CD4-positive, alpha-beta T cell treated with Interleukin-4 for 1 hour (primary cell): Measurements from ENCODE around the gene ZNF329.
"Not testable (repeated sequence)": the region's sequence is repeated elsewhere in the genome, so short reads cannot be mapped to it uniquely, and the experiment has no call there.

Experiments used
- DNase-seq, 2 donors: peaks; one replicate each; pipeline ENCODE4 v3.0.0-alpha.2; 2020 to 2022

Gene ZNF329

GRCh38 chr19:58150328-58150921 is at the start of gene ZNF329:
TSS of gene ZNF329 (minus strand) at chr19:58150789. CDS start at chr19:58129503, 21,286 bp downstream.
- peak; percentile 90 to 93 for DNase-seq

GRCh38 chr19:58196901-58197616 is 46.5 kb upstream of the ZNF329 start:
- DNase-seq = peak in 1 of 2 donors; percentile 25

GRCh38 chr19:58183817-58184215 is 33.2 kb upstream of the ZNF329 start:
- no peak for DNase-seq

GRCh38 chr19:58182989-58183816 is 32.6 kb upstream of the ZNF329 start, which contains the start of gene ZNF274:
TSS of gene ZNF274 (plus strand) at chr19:58183061. CDS start at chr19:58183966, 905 bp downstream.
- DNase-seq = peak; percentile 94

- peak in 1 of 2 donors; percentile 94 for DNase-seq
These were observed 32.0 kb upstream of the ZNF329 start for GRCh38 chr19:58182577-58182988.

GRCh38 chr19:58181902-58182576 is 31.4 kb upstream of the ZNF329 start:
- DNase-seq = peak; percentile 61 to 69

GRCh38 chr19:58170860-58171259 is 20.3 kb upstream of the ZNF329 start:
- DNase-seq = no peak

GRCh38 chr19:58166708-58167280 is 16.2 kb upstream of the ZNF329 start:
- no peak for DNase-seq

GRCh38 chr19:58166268-58166667 is 15.7 kb upstream of the ZNF329 start:
- no peak for DNase-seq

DNA sequence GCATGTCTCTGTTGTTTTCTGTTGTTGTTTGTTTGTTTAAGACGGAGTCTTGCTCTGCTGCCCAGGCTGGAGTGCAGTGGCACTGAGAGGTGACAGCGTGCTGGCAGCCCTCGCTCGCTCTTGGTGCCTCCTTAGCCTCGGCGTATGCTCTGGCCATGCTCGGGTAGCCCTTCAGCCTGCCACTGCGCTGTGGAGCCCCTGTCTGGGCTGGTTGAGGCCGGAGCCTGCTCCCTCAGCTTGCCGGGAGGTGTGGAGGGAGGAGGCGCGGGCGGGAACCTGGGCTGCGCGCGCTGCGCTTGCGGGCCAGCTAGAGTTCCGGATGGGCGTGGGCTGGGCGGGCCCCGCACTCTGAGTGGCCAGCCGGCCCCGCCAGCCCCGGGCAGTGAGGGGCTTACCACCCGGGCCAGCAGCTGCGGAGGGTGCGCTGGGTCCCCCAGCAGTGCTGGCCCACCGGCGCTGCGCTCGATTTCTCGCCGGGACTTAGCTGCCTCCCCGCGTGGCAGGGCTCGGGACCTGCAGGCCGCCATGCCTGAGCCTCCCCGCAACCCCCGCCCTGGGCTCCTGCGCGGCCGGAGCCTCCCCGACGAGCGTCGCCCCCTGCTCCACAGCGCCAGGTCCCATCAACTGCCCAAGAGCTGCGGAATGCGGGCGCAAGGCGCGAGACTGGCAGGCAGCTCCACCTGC is 6.6 kb upstream of the ZNF329 start:
- DNase-seq = no peak

DNA sequence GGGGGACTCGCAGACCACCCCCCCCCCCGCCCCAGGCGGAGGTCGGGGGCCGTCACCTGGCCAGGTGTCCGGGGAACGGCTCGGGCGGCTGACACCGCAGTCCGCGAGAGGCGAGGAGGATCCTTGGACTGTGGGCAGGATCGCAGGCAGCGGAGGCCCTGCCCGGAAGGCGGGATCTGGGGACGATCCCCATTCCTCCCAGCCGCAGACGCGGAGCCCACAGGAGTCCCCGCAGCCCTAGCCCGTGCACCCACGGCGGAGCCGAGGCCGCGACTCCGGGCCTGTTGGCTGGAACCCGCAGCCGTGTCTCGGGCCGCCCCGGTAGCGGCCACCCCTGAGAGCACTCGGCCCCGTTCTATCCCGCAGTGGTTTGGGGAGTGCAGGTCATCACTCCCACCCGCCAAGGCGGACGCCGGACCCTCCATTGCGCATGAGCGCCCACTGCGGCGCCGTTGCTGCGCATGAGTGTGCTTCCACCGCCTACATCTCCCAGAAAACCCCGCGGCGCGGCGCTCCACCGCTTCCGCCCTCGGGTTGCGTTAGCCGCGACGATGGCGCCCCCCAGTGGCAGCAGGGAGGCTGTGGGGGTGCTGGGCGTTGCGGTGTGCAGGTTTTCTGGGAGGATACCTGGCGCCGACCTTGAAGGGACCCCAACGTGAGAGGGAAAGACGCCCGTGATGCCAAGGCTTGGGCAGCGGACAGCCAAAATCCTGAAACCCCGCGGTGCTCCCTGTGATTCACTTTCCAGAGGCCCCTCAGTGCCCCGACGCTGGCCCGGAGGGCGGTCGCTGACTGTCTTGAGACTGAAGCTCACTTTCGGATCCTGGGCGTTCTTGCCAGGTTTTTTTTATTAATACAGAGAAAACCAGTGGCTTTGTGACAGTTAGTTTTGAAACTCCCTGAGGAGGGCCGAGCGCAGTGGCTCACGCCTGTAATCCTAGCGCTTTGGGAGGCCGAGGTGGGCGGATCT is 4.4 kb upstream of the ZNF329 start:
- peak; percentile 93 to 96 for DNase-seq

DNA sequence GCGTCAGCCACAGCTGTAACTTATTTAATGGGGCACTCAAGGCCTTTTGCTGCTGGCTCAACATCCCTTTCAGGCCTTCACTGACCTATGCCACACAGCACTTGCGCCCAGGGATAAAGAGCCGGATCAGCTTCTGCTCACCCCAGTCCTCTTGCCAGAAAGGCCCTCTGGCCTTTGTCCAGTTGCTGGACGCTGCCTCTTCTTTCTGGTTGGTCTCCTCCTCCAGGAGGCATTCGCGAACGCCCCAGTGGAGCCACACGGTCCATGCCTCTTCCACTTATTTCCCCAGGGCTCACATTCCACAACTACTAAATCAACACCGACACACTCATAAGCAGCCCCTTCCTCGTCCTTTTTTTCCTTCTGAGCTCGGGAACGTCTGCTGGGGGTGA is 3.7 kb upstream of the ZNF329 start:
- no peak for DNase-seq

DNA sequence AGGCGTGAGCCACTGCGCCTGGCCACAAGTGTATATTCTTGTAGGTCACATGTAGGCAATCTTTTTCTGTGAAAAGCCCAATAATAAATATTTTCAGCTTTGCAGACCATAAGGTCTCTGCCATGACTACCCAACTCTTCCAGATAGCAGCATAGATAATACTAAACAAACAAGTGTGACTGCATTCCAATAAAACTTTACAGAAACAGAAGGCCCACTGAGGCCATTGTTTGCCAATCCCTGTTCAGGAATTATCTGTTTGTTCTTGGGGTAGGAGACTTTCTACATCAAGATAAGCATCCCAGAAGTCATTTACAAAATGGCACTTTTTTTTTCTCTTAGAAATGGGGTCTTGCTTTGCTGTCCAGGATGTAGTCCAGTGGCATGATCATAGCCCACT is 2.8 kb upstream of the ZNF329 start:
- DNase-seq = no peak

DNA sequence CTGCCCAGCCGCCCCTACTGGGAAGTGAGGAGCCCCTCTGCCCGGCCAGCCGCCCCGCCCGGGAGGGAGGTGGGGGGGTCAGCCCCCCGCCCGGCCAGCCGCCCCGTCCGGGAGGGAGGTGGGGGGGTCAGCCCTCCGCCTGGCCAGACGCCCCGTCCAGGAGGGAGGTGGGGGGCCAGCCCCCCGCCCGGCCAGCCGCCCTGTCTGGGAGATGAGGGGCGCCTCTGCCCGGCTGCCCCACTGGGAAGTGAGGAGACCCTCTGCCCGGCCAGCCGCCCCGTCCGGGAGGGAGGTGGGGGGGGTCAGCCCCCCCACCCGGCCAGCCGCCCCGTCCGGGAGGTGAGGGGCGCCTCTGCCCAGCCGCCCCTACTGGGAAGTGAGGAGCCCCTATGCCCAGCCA is 3.1 kb downstream of the ZNF329 start:
- not testable (repeated sequence) for DNase-seq

DNA sequence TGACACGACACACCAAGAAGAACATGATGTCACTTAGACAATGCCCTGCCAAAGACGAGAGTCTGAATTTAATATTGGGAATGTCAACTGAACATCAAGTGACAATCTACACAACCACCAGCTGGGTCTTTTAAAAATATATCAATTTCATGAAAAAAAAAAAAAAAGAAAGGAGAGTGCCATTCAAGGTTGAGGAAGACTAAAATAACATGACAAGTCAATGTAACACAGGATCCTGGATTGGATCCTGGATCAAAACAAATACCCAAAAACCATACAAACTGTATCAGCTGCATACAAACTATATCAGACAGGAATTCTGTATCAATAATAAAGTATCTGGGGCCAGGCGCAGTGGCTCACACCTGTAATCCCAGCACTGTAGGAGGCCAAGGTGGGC is 4.7 kb downstream of the ZNF329 start:
- DNase-seq = no peak

- DNase-seq = no peak
These were observed 16.3 kb downstream of the ZNF329 start for GRCh38 chr19:58134244-58134643.

DNA sequence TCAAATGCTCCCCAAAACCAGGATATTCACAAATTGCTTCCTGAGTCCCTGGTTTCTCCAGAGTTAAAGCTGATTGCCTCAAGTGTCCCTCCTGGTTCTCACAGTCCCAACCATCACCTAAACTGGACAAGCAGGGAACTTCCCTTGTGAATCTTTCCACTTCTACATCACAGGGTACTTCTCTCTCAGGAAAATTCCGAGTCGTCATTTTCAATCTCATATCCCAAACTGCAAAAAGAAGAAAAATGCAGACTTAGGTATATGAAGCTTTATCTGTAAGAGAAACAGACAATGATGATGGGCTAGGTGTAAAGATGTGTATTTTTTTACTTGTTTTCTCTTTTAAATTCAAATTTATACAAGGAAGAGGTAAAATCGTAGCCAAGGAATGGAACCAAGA is 21.3 kb downstream of the ZNF329 start:
- DNase-seq = no peak

DNA sequence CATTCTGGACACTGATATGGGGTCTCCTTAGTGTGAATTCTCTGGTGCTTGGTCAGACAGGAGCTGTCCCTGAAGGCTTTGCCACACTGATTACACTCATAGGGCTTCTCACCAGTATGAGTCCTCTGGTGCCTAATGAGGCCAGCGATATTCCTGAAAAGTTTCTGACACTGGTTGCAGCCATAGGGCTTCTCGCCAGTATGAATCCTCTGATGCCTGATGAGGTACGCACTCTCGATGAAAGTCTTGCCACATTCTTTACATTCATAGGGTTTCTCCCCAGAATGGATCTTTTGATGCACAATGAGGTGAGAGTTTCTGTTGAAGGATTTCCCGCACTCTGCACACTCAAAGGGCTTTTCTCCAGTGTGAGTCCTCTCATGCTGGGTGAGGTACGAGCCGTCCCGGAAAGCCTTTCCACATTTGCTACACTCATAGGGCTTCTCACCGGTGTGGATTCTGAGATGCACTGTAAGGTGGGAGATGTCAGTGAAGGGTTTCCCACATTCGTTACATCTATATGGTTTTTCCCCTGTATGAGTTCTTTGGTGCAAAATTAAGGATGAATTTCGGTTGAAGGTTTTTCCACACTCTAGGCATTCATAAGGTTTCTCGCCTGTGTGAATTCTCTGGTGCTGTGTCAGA is 22.4 kb downstream of the ZNF329 start:
- DNase-seq = no peak

- DNase-seq = no peak
These were observed 27.2 kb downstream of the ZNF329 start for GRCh38 chr19:58123354-58123753.
